RWPE2 (cell line): ENCODE measurements around the gene MFSD11.

ENCODE experiments used
- ATAC-seq: fragments of 200-7000 bp; cut with Tn5 transposase; 3 replicates; pipeline ENCODE4 v1.9.1; 2021; ENCODE audit warnings: low read depth
- DNase-seq: peaks from one replicate; pipeline ENCODE4 v3.0.0-alpha.2; 2020; ENCODE audit warnings: low spot score
- H3K27ac ChIP-seq: fragments of 450-650 bp; 2 replicates; pipeline ENCODE4 v1.5.1; 2017; ENCODE audit warnings: mild to moderate bottlenecking; ENCODE audit not compliant: poor library complexity, severe bottlenecking
- H3K27me3 ChIP-seq: fragments of 250-450 bp; sonication (Bioruptor Pico); 2 replicates; pipeline ENCODE4 v1.5.1; 2021; ENCODE audit warnings: mild to moderate bottlenecking, moderate library complexity; ENCODE audit not compliant: insufficient read depth, poor library complexity, severe bottlenecking
- H3K36me3 ChIP-seq: fragments of 250-450 bp; sonication (Bioruptor Pico); 2 replicates; pipeline ENCODE4 v1.5.1; 2020; ENCODE audit warnings: low read depth, mild to moderate bottlenecking, moderate library complexity
- H3K4me1 ChIP-seq: fragments of 250-450 bp; sonication (Bioruptor Pico); 2 replicates; pipeline ENCODE4 v1.5.1; 2021; ENCODE audit warnings: mild to moderate bottlenecking, moderate library complexity; ENCODE audit not compliant: insufficient read depth, poor library complexity, severe bottlenecking
- H3K4me3 ChIP-seq: fragments of 250-450 bp; sonication (Bioruptor Pico); 2 replicates; pipeline ENCODE4 v1.5.1; 2021; ENCODE audit warnings: mild to moderate bottlenecking, moderate library complexity; ENCODE audit not compliant: severe bottlenecking
- H3K9me3 ChIP-seq: fragments of 250-450 bp; sonication (Bioruptor Pico); 2 replicates; pipeline ENCODE4 v1.5.1; 2021; ENCODE audit warnings: mild to moderate bottlenecking, moderate library complexity; ENCODE audit not compliant: severe bottlenecking
- CTCF ChIP-seq: fragments of 450-650 bp; IDR thresholded peaks from one replicate; pipeline ENCODE4 v1.5.1; 2017; ENCODE audit warnings: mild to moderate bottlenecking, moderate library complexity; ENCODE audit not compliant: poor library complexity, severe bottlenecking

Gene MFSD11

GRCh38 chr17:76702941-76703637 lies 34.8 kb upstream of the MFSD11 start:
- Histone ChIP-seq H3K27ac (no peak overlapping the region), H3K9me3 (no peaks in the 10 kb centered on the region), H3K27me3 (no peaks in the 10 kb centered on the region), H3K36me3 (no peaks in the 10 kb centered on the region), H3K4me1 (peaks cover 26% of the 10 kb centered on the region), H3K4me3 (no peak overlapping the region)
- no peak for ATAC-seq
- no peak for TF ChIP-seq CTCF
- no peak for DNase-seq

- no peak overlapping the region for H3K4me3 ChIP-seq
- no peak for TF ChIP-seq CTCF
Observed at GRCh38 chr17:76704805-76705204, 33.1 kb upstream of the MFSD11 start.

GRCh38 chr17:76706817-76707216 lies 31.1 kb upstream of the MFSD11 start:
- no peak for ATAC-seq
- Histone ChIP-seq H3K9me3 (no peaks in the 10 kb centered on the region), H3K4me3 (no peak overlapping the region), H3K27ac (no peak overlapping the region), H3K4me1 (no peaks in the 10 kb centered on the region), H3K27me3 (no peaks in the 10 kb centered on the region), H3K36me3 (no peaks in the 10 kb centered on the region)
- no peak for TF ChIP-seq CTCF
- no peak for DNase-seq

More at GRCh38 chr17:76704805-76705204, 33.1 kb upstream of the MFSD11 start:
- H3K9me3 ChIP-seq = no peaks in the 10 kb centered on the region
- DNase-seq (no peak), ATAC-seq (no peak)
- no peak overlapping the region for H3K27ac ChIP-seq
- no peaks in the 10 kb centered on the region for H3K27me3 ChIP-seq
- no peaks in the 10 kb centered on the region for H3K36me3 ChIP-seq
- H3K4me1 ChIP-seq = peaks cover 15% of the 10 kb centered on the region

GRCh38 chr17:76707985-76708807 lies 29.7 kb upstream of the MFSD11 start:
- Histone ChIP-seq H3K4me3 (no peak overlapping the region), H3K27ac (no peak overlapping the region), H3K27me3 (no peaks in the 10 kb centered on the region), H3K36me3 (peaks cover 2% of the 10 kb centered on the region; the same call in 1 of the 2 replicates), H3K9me3 (no peaks in the 10 kb centered on the region), H3K4me1 (no peaks in the 10 kb centered on the region)
- no peak for TF ChIP-seq CTCF
- no peak for ATAC-seq
- DNase-seq = no peak
